IPS-15b (cell line): ENCODE data around the gene NAB2.
"Not testable (repeated sequence)": the region's sequence is repeated elsewhere in the genome, so short reads cannot be mapped to it uniquely, and the experiment has no call there.

ENCODE experiments used
- H3K27me3 ChIP-seq: one replicate; pipeline ENCODE4 v1.6.1; 2013; ENCODE audit warnings: low read length; ENCODE audit not compliant: control insufficient read depth, insufficient read depth
- H3K36me3 ChIP-seq: one replicate; pipeline ENCODE4 v1.6.1; 2013; ENCODE audit warnings: low read length; ENCODE audit not compliant: control insufficient read depth, insufficient read depth
- H3K4me1 ChIP-seq: one replicate; pipeline ENCODE4 v1.6.1; 2013; ENCODE audit warnings: mild to moderate bottlenecking, low read length; ENCODE audit not compliant: control insufficient read depth, insufficient read depth
- H3K4me3 ChIP-seq: one replicate; pipeline ENCODE4 v1.5.1; 2013; ENCODE audit warnings: low read depth, low read length
- H3K9ac ChIP-seq: one replicate; pipeline ENCODE4 v1.6.1; 2013; ENCODE audit warnings: low read depth, mild to moderate bottlenecking, low read length
- H3K9me3 ChIP-seq: one replicate; pipeline ENCODE4 v1.6.1; 2013; ENCODE audit warnings: mild to moderate bottlenecking, low read length; ENCODE audit not compliant: control insufficient read depth, insufficient read depth

The NAB2 gene

GRCh38 chr12:57073566-57074450 is 15.1 kb upstream of the NAB2 start:
- not testable (repeated sequence) for H3K4me3 ChIP-seq, H3K36me3 ChIP-seq, H3K9me3 ChIP-seq, H3K4me1 ChIP-seq, H3K9ac ChIP-seq, H3K27me3 ChIP-seq

- no peaks in the 10 kb centered on the region for H3K27me3 ChIP-seq
- H3K36me3 ChIP-seq, result peaks cover 3% of the 10 kb centered on the region
- H3K4me1 ChIP-seq, result no peaks in the 10 kb centered on the region
- H3K9ac ChIP-seq, result peak within 1 kb of the TSS; percentile 85
- peak within 1 kb of the TSS; percentile 95 for H3K4me3 ChIP-seq
- no peaks in the 10 kb centered on the region for H3K9me3 ChIP-seq
These were observed 10.2 kb upstream of the NAB2 start, which contains the start of gene NEMP1 for GRCh38 chr12:57078519-57079404. NEMP1 (minus strand) TSS chr12:57078791; CDS start chr12:57078745, 46 bp downstream.

DNA sequence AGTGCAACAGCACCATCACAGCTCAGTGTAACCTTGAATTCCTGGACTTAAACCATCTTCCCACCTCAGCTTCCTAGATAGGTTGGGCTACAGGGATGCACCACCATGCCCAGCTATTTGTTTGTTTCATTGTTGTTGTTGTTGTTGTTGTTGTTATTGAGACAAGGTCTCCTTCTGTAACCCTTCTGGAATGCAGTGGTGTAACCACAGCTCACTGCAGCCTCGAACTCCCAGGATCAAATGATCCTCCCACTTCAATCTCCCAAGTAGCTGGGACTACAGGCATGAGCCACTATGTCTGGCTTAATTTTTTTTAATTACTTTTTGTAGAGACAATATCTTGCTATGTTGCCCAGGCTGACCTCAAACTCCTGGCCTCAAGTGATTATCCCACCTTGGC is 9.1 kb upstream of the NAB2 start:
- Histone ChIP-seq H3K4me1 (no peaks in the 10 kb centered on the region), H3K9ac (no peak overlapping the region)

DNA sequence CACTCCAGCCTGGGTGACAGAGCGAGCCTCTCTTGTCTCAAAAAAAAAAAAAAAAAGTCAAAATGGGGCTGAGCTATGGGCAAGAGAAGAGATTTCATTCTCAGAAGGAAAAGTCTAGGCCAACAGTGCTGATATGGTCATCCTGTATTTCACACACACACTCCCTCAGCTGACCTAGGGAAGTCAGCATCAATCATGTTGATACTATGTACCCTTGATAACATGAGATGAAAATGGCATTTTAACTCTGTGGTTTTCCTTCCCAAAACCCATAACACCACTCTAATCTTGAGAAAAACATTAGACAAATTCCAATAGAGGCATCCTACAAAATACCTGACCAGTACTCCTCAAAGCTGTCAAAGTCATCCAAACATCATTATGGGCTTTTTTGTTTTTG is 8.1 kb upstream of the NAB2 start:
- H3K9ac ChIP-seq, result no peak overlapping the region

More for the DNA sequence above, 9.1 kb upstream of the NAB2 start:
- Histone ChIP-seq H3K4me3 (no peak overlapping the region), H3K27me3 (no peaks in the 10 kb centered on the region), H3K36me3 (peaks cover 3% of the 10 kb centered on the region), H3K9me3 (no peaks in the 10 kb centered on the region)

DNA sequence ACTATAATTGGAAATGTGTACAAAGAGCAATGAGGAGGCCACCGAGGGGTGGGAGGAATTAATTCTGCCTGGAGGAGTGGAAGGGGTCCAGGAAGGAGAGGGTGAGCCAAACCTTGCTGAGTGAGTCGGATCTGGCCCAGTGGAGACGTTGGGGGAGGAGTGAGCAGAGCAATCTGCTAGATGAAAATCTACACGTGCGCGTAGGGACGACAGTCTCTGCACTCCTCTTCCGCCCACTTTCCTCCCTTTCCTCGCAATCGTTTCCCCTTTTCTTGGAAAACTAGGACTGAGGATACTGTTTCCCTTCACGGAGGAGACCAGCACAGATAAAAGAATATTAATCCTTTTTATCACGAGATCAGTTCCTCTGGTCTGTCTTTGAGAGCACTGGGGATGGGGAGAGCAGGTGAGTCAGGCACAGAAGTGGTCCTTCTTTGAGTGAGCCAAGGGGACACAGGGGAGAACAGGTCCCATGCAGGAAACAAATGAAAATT is 2.9 kb upstream of the NAB2 start:
- Histone ChIP-seq H3K4me3 (peak overlapping the region; percentile 67), H3K9me3 (no peaks in the 10 kb centered on the region), H3K27me3 (no peaks in the 10 kb centered on the region), H3K36me3 (peaks cover 3% of the 10 kb centered on the region), H3K4me1 (peaks cover 8% of the 10 kb centered on the region), H3K9ac (peak overlapping the region; percentile 49)

More for the DNA sequence above, 8.1 kb upstream of the NAB2 start:
- Histone ChIP-seq H3K9me3 (no peaks in the 10 kb centered on the region), H3K4me3 (no peak overlapping the region), H3K4me1 (peaks cover 5% of the 10 kb centered on the region), H3K36me3 (peaks cover 3% of the 10 kb centered on the region), H3K27me3 (no peaks in the 10 kb centered on the region)

- Histone ChIP-seq H3K9me3 (no peaks in the 10 kb centered on the region), H3K4me1 (peaks cover 8% of the 10 kb centered on the region), H3K27me3 (no peaks in the 10 kb centered on the region), H3K36me3 (peaks cover 8% of the 10 kb centered on the region), H3K4me3 (peak overlapping the region; percentile 67), H3K9ac (peak overlapping the region; percentile 57)
These were observed 2.4 kb upstream of the NAB2 start for GRCh38 chr12:57086493-57087009.

GRCh38 chr12:57087010-57087690 is 1.8 kb upstream of the NAB2 start:
- peak overlapping the region; percentile 57 for H3K9ac ChIP-seq
- H3K36me3 ChIP-seq, result peaks cover 12% of the 10 kb centered on the region
- peaks cover 8% of the 10 kb centered on the region for H3K4me1 ChIP-seq
- H3K27me3 ChIP-seq, result no peaks in the 10 kb centered on the region
- peak overlapping the region; percentile 67 for H3K4me3 ChIP-seq
- no peaks in the 10 kb centered on the region for H3K9me3 ChIP-seq

DNA sequence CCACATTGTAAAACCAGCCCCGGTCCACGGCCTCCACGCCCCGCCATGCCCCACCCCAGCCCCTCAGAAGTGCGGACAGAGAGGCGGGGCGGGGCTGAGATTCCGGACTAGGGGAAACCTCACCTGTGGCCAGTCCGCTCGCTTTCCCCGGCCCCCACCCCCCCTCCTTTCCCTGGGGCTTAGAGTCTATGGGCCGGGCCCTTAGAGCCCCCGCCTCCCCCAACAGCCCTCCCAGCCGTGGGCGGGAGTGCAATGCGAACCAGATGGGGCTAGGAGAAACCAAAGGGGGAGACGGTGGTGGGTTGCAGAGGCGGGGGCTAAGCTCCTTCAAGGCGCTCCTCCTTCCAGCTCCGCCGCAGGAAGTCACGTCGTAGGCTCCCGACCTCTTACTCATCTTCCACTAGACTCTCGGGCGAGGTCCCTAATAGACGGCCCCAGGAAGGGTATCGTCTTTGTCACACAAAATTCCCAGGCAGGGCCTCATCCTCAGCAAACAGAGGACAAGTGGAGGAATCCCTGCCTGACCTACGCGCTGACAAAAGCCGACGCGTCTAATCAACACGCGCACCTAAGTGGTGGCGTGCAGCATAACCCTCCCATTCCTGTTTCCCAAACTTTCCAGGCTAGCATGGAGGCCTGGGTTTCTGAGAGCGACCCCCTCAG is 1.1 kb upstream of the NAB2 start:
- H3K36me3 ChIP-seq, result peaks cover 19% of the 10 kb centered on the region
- H3K9ac ChIP-seq, result peak overlapping the region; percentile 83
- H3K4me3 ChIP-seq, result peak overlapping the region; percentile 85

DNA sequence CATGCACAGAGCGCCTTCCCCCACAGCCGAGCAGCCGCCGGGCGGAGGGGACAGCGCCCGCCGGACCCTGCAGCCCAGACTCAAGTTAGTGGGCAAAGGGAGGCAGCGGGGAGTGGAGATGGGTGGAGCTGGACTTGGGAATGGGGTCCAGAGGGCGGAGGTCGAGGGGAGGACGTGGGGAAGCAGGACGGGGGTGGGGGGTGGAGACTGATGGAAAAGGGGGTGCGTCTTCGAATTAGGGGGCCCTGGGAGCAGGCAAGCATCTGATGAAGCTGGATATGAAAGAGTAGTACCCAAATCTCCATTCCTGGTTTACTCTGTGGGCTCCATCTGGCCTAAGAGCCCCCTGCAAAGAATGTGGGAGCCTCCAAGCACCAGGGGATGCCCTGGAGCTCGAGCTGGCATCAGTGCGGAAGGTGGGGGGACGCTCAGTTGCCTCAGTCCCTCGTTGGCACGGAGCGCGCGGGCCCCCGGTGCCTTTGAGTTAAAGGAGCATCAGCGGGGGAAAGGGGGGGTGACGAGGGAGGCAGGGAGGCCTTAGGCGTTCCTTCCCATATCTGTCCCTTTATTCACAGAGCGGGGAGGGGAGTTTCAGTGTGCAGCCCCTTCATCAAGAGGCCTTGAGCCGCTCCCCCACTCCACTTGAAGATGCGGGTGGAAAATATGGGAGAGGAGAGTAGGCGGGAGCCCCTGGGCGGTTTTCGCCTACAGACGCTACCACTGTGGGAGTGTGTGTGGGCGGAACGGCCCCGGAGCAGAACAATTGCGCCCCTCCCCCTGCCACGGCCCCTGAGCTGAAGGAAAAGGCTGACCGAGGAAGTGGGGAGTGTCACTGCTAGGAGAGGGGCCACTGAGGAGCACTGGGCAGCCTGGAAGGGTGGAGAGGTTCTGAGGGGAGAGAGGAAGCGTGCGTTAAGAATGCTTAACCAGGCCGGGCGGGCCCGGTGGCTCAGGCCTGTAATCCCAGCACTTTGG is 644 bp downstream of the NAB2 start:
- H3K9me3 ChIP-seq, result no peaks in the 10 kb centered on the region
- peaks cover 32% of the 10 kb centered on the region for H3K36me3 ChIP-seq
- H3K27me3 ChIP-seq, result no peaks in the 10 kb centered on the region
- peaks cover 17% of the 10 kb centered on the region for H3K4me1 ChIP-seq
- peak overlapping the region; percentile 28 for H3K9ac ChIP-seq
- H3K4me3 ChIP-seq, result peak overlapping the region; percentile 81

More for the DNA sequence above, 1.1 kb upstream of the NAB2 start:
- Histone ChIP-seq H3K27me3 (no peaks in the 10 kb centered on the region), H3K4me1 (peaks cover 8% of the 10 kb centered on the region), H3K9me3 (no peaks in the 10 kb centered on the region)

- no peak overlapping the region for H3K9ac ChIP-seq
- H3K4me1 ChIP-seq, result peaks cover 18% of the 10 kb centered on the region
- no peaks in the 10 kb centered on the region for H3K27me3 ChIP-seq
- no peaks in the 10 kb centered on the region for H3K9me3 ChIP-seq
- H3K4me3 ChIP-seq, result peak overlapping the region; percentile 30
- H3K36me3 ChIP-seq, result peaks cover 37% of the 10 kb centered on the region
These were observed 1.6 kb downstream of the NAB2 start for GRCh38 chr12:57090490-57090889.
